Ascending aorta (tissue), 2 donors: Measurements from ENCODE around the gene LRRC3C. TPM values are rescaled to one million over a fixed set of nuclear protein-coding genes. Genes with fewer than 3 reads are reported as not detected.

Source experiments
- DNase-seq, 2 donors: peaks; one replicate each; pipeline ENCODE4 v3.0.0-alpha.2; 2019; ENCODE audit warnings: low spot score in 2 of 2
- H3K27ac ChIP-seq, 2 donors: fragments of 200-600 bp; sonication (generic); one replicate each; pipeline ENCODE4 v1.5.1; 2016 to 2017; ENCODE audit warnings: mild to moderate bottlenecking in 1 of 2
- H3K27me3 ChIP-seq: fragments of 200-600 bp; sonication (generic); one replicate; pipeline ENCODE4 v1.5.1; 2017
- H3K36me3 ChIP-seq, 2 donors: fragments of 200-600 bp; sonication (generic); one replicate each; pipeline ENCODE4 v1.5.1; 2016
- H3K4me1 ChIP-seq, 2 donors: fragments of 200-600 bp; sonication (generic); one replicate each; pipeline ENCODE4 v1.5.1; 2016 to 2017; ENCODE audit warnings: mild to moderate bottlenecking in 1 of 2
- H3K4me3 ChIP-seq, 2 donors: fragments of 200-600 bp; sonication (generic); one replicate each; pipeline ENCODE4 v1.5.1; 2016 to 2017; ENCODE audit warnings: mild to moderate bottlenecking in 1 of 2
- H3K9me3 ChIP-seq, 2 donors: fragments of 200-600 bp; sonication (generic); one replicate each; pipeline ENCODE4 v1.5.1; 2016
- intact Hi-C: fragments of 100-400 bp; cut with DNase I; formaldehyde crosslinking; loops from one replicate; pipeline ENCODE4 v1.15.1; 2023
- total RNA-seq: library from RNA; depleted of rRNA; stranded (reverse); fragments of >200 nt; gene quantifications from one replicate; pipeline ENCODE4 v1.1.0, GENCODE V29; 2016
- TF ChIP-seq, protein P1 (sequence below), 3 experiments: fragments of 200-600 bp in 2 of 3; fragments of 450-650 bp in 1 of 3; sonication (generic) in 2 of 3; IDR thresholded peaks; one replicate each; pipeline ENCODE4 v1.5.1; 2016 to 2019; ENCODE audit warnings: antibody characterized with exemption in 3 of 3, mild to moderate bottlenecking in 1 of 3, moderate library complexity in 1 of 3

LRRC3C gene
- total RNA-seq, 1 donor from 2014 or later = not detected

DNA sequence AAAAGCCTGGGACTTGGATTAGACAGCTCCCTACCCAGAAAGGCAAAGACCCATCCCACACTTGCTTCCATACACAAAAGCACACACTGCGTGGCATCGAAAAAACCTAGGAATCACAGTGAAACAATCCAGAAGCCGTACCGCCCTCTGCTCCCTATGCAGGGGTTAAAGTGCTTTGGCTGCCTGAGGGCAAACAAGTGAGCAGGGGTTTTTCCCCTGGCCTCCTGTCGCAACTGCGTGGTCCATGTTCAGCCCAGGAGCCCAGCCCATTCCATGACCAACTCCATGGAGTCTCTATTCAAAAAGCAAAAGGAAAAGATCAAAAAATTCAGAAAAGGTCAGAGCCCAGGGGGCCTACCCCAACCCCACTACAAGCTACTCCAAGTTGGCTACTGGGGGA lies 5.5 kb upstream of the LRRC3C start:
- TF ChIP-seq, protein P1, sequence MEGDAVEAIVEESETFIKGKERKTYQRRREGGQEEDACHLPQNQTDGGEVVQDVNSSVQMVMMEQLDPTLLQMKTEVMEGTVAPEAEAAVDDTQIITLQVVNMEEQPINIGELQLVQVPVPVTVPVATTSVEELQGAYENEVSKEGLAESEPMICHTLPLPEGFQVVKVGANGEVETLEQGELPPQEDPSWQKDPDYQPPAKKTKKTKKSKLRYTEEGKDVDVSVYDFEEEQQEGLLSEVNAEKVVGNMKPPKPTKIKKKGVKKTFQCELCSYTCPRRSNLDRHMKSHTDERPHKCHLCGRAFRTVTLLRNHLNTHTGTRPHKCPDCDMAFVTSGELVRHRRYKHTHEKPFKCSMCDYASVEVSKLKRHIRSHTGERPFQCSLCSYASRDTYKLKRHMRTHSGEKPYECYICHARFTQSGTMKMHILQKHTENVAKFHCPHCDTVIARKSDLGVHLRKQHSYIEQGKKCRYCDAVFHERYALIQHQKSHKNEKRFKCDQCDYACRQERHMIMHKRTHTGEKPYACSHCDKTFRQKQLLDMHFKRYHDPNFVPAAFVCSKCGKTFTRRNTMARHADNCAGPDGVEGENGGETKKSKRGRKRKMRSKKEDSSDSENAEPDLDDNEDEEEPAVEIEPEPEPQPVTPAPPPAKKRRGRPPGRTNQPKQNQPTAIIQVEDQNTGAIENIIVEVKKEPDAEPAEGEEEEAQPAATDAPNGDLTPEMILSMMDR (IDR thresholded peaks at IDR 0.05) = no peak
- Histone ChIP-seq H3K9me3 (no peaks in the 10 kb centered on the region), H3K36me3 (peaks cover 44 to 47% of the 10 kb centered on the region in 2 donors), H3K4me1 (peaks cover 11 to 12% of the 10 kb centered on the region in 2 donors), H3K4me3 (no peak overlapping the region), H3K27me3 (no peaks in the 10 kb centered on the region), H3K27ac (no peak overlapping the region)
- intact Hi-C loops = loop anchor here (10.0 kb wide), 1 partner anchor 197 kb away; no protein-coding TSS in a partner anchor
- no peak for DNase-seq

DNA sequence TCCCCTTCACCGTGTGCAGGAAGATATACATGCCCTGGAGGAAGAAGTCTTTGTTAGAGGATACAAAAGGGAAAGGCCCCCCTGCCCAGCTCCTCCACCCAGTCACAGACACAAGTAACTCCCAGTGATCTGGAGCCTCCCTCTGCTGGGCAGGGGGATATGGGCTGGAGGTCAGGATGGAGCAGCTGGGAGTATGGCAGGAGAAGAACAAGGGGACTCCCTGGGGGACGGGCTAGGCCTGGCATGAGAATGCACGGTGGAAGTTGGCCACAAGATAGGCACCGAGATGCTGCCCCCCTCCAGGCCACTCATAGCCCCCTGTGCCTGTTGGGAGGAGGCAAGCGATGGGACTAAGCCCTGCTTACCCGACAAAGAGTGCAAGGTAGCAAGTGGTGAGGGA lies 4.3 kb upstream of the LRRC3C start:
- H3K9me3 ChIP-seq = no peaks in the 10 kb centered on the region
- H3K27me3 ChIP-seq = no peaks in the 10 kb centered on the region
- no peak for DNase-seq
- H3K27ac ChIP-seq = no peak overlapping the region
- TF ChIP-seq, protein P1 (IDR thresholded peaks at IDR 0.05) = no peak
- H3K4me1 ChIP-seq = peaks cover 11 to 16% of the 10 kb centered on the region in 2 donors
- peaks cover 44 to 47% of the 10 kb centered on the region in 2 donors for H3K36me3 ChIP-seq
- intact Hi-C loops = loop anchor here (10.0 kb wide), 1 partner anchor 198 kb away; no protein-coding TSS in a partner anchor
- H3K4me3 ChIP-seq = no peak overlapping the region

DNA sequence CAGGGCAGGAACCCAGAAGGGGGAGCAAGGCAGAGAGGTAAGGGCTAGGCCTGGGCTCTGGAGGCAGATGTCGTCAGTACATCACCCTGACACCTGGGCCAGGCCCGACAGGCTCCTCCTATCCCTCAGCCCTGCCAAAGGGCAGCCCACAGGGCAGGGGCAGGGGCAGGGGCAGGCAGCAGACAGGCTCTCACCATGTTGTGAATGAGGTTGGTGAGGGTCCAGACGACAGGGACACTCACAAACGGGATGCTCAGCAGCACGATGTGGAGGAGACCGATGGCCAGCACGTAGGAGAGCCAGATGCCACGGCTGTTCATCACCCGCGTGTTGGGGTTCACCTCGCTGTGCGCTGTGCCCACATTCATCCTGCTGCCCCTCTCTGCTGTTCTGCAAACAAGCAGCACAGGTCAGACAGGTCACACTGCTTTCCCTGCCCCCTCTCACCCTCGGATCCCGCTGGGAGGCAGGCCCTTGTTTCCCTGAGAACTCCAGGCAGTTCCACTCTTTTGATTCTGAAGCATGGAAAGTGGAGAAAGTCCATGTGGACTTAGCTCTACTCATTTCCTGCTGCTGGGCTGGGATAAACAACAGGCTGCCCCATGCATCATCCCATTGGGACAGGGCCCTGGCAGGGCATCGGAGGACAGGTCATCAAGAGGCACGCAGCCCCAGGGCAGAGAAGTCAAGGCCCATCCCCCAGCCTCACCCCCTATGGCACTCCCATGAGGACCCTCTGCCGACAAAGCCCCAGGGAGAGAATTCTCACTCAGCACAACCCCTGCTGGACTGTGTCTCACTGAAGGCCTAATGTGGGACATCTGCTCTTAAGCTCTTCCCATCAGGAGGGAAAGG lies 3.5 kb upstream of the LRRC3C start:
- TF ChIP-seq, protein P1 (IDR thresholded peaks at IDR 0.05) = no peak
- H3K4me3 ChIP-seq = no peak overlapping the region
- H3K9me3 ChIP-seq = no peaks in the 10 kb centered on the region
- peaks cover 14 to 24% of the 10 kb centered on the region in 2 donors for H3K4me1 ChIP-seq
- no peaks in the 10 kb centered on the region for H3K27me3 ChIP-seq
- intact Hi-C loops = loop anchor here (10.0 kb wide), 1 partner anchor 199 kb away; no protein-coding TSS in a partner anchor
- peaks cover 42 to 45% of the 10 kb centered on the region in 2 donors for H3K36me3 ChIP-seq
- H3K27ac ChIP-seq = no peak overlapping the region
- DNase-seq = no peak

DNA sequence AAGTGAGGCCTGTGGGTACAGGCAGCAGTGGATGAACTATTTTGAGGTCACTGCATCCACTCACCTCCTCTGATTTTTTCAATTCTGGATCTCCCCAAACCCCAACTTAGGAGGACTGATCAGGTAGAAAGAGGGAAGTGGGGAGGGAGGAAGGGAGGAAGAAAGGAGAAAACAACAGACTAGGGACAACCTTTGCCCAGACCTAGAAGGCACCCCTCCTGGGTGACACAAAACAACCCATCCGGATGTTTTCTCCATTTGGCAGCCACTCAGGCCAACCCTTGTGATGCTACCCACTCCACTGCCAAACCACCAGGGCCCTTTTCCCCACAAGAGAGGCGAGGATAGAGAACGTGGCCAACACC lies 2.9 kb upstream of the LRRC3C start:
- TF ChIP-seq, protein P1 (IDR thresholded peaks at IDR 0.05) = no peak
- intact Hi-C loops = loop anchor here (5.0 to 10.0 kb wide), 3 partner anchors 200 to 1057 kb away; partner anchors contain the start of gene PLXDC1
- peaks cover 40 to 41% of the 10 kb centered on the region in 2 donors for H3K36me3 ChIP-seq
- no peak overlapping the region for H3K4me3 ChIP-seq
- DNase-seq = no peak
- H3K27ac ChIP-seq = no peak overlapping the region
- no peaks in the 10 kb centered on the region for H3K27me3 ChIP-seq
- H3K9me3 ChIP-seq = no peaks in the 10 kb centered on the region
- H3K4me1 ChIP-seq = peaks cover 14 to 28% of the 10 kb centered on the region in 2 donors

DNA sequence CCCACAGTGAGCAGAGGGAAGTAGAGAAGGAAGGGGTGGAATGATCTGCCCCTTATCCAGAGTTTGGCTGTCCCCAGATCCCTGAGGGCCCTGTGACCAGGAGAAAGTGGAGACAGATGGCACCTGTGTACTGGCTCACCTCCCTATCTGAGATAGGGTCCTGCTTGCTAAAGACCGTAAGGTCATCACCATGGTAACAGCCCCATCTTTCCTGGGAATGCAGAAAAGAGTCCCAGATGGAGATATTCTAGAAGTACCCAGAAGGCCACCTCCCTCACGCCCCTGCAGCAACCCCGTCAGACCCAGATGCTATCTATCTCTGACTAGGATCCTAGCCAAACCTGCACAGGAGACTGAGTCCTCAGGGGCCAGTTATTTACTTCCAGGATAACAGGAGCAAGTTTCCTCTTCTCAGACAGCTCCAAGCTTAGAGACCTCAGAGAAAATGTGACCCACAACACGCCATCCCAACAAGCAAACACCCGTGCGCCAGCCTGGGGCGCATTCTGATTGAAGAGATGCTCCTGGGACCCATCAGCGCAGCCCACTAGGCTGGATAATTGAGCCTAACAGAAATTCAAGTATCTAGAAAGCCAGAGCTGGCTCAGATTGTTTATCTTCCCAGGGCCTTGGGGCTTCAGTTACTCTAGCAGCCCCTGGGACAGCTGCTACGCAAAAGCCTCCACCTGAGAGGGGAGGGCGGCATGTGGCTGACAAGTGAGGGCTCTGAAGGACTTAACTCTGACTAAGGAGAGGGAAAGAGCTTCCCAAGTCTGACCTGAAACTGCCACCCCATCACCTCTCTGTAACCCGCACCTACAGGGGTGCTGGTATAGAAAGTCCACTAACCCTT lies 2.0 kb upstream of the LRRC3C start:
- H3K4me3 ChIP-seq = peak overlapping the region in 1 of 2 donors; percentile 95
- no peak for DNase-seq
- H3K4me1 ChIP-seq = peaks cover 14 to 32% of the 10 kb centered on the region in 2 donors
- no peaks in the 10 kb centered on the region for H3K27me3 ChIP-seq
- TF ChIP-seq, protein P1 (IDR thresholded peaks at IDR 0.05) = no peak
- peaks cover 34 to 36% of the 10 kb centered on the region in 2 donors for H3K36me3 ChIP-seq
- intact Hi-C loops = loop anchor here (5.0 to 10.0 kb wide), 3 partner anchors 201 to 1058 kb away; partner anchors contain the start of gene PLXDC1
- no peaks in the 10 kb centered on the region for H3K9me3 ChIP-seq
- H3K27ac ChIP-seq = no peak overlapping the region
